Measurements from ENCODE around the gene PDE4B.

Gene PDE4B

GRCh38 chr1:66353257-66353656, 560.6 kb downstream of the PDE4B start:
- H3K4me1 ChIP-seq (ENCODE audit: control insufficient read depth in 1 of 2, insufficient read depth in 1 of 2, low read depth in 1 of 2, low read length in 1 of 2): peaks cover 25 to 49% of the 10 kb centered on the region in 2 experiments
- H3K36me3 ChIP-seq: peaks cover 31% of the 10 kb centered on the region
- H3K27ac ChIP-seq: peak overlapping the region; percentile 51
- TF ChIP-seq CTCF (IDR thresholded peaks at IDR 0.05): no peak
- H3K9me3 ChIP-seq: no peaks in the 10 kb centered on the region
- H3K27me3 ChIP-seq: no peaks in the 10 kb centered on the region
- no peak overlapping the region for H3K4me3 ChIP-seq (ENCODE audit: low read depth in 1 of 2, low read length in 1 of 2)

GRCh38 chr1:66354311-66355201, 561.9 kb downstream of the PDE4B start:
- Histone ChIP-seq H3K36me3 (peaks cover 33% of the 10 kb centered on the region), H3K4me3 (ENCODE audit: low read depth in 1 of 2, low read length in 1 of 2) (no peak overlapping the region), H3K9me3 (no peaks in the 10 kb centered on the region), H3K27ac (peak overlapping the region; percentile 11), H3K27me3 (no peaks in the 10 kb centered on the region), H3K4me1 (ENCODE audit: control insufficient read depth in 1 of 2, insufficient read depth in 1 of 2, low read depth in 1 of 2, low read length in 1 of 2) (peaks cover 20 to 42% of the 10 kb centered on the region in 2 experiments)
- TF ChIP-seq CTCF (IDR thresholded peaks at IDR 0.05): no peak

GRCh38 chr1:66355756-66356155, 563.1 kb downstream of the PDE4B start:
- no peaks in the 10 kb centered on the region for H3K27me3 ChIP-seq
- no peak overlapping the region for H3K4me3 ChIP-seq (ENCODE audit: low read depth in 1 of 2, low read length in 1 of 2)
- H3K27ac ChIP-seq: no peak overlapping the region
- H3K4me1 ChIP-seq (ENCODE audit: control insufficient read depth in 1 of 2, insufficient read depth in 1 of 2, low read depth in 1 of 2, low read length in 1 of 2): peaks cover 9 to 30% of the 10 kb centered on the region in 2 experiments
- no peak for TF ChIP-seq CTCF (IDR thresholded peaks at IDR 0.05)
- H3K9me3 ChIP-seq: no peaks in the 10 kb centered on the region
- H3K36me3 ChIP-seq: peaks cover 40% of the 10 kb centered on the region

- Histone ChIP-seq H3K36me3 (peaks cover 44% of the 10 kb centered on the region), H3K27ac (no peak overlapping the region), H3K9me3 (no peaks in the 10 kb centered on the region), H3K4me3 (ENCODE audit: low read depth in 1 of 2, low read length in 1 of 2) (no peak overlapping the region), H3K27me3 (no peaks in the 10 kb centered on the region), H3K4me1 (ENCODE audit: control insufficient read depth in 1 of 2, insufficient read depth in 1 of 2, low read depth in 1 of 2, low read length in 1 of 2) (peaks cover 9 to 22% of the 10 kb centered on the region in 2 experiments)
- no peak for TF ChIP-seq CTCF (IDR thresholded peaks at IDR 0.05)
Measured at GRCh38 chr1:66356605-66357004, 563.9 kb downstream of the PDE4B start.

- Histone ChIP-seq H3K4me1 (ENCODE audit: control insufficient read depth in 1 of 2, insufficient read depth in 1 of 2, low read depth in 1 of 2, low read length in 1 of 2) (peaks cover 9 to 18% of the 10 kb centered on the region in 2 experiments), H3K4me3 (ENCODE audit: low read depth in 1 of 2, low read length in 1 of 2) (no peak overlapping the region), H3K27ac (no peak overlapping the region)
Measured at GRCh38 chr1:66357021-66357420, 564.3 kb downstream of the PDE4B start.

More at GRCh38 chr1:66357021-66357420, 564.3 kb downstream of the PDE4B start:
- Histone ChIP-seq H3K9me3 (no peaks in the 10 kb centered on the region), H3K36me3 (peaks cover 48% of the 10 kb centered on the region), H3K27me3 (no peaks in the 10 kb centered on the region)
- TF ChIP-seq CTCF (IDR thresholded peaks at IDR 0.05): no peak

Data from neutrophil (primary cell).